ENCODE measurements around the gene ACOT8.
A peak's percentile ranks its signal among the peaks of the same experiment; 100 is the strongest.
"Not testable (repeated sequence)": the region's sequence is repeated elsewhere in the genome, so short reads cannot be mapped to it uniquely, and the experiment has no call there.

Gene ACOT8

DNA sequence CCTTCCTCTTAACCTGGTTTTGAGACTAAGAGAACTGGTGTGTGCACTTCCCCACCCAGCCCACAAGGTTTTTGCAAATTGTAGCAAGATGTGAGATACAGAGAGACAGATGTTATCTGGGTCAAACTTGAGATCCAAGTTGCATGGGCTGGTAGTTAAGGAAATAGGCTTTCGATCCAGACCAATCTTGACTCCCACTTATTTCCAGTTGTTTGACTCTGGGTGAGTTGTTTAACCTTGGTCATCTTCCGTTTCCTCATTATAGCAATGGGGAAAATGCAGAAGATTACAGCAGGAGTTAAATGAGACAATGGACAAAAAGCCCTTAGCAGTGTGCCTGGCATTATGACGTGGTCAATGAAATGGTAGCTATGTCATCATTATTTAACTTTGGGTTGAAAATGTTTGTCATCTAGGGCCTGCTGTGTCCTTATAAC, 21.8 kb downstream of the ACOT8 start:
- intact Hi-C loops (cut with micrococcal nuclease): no loop called here
- Mint-ChIP-seq H3K36me3 (ENCODE audit: low read depth) (peaks cover 11% of the 10 kb centered on the region), H3K27me3 (peaks cover 1% of the 10 kb centered on the region), H3K27ac (peak overlapping the region; percentile 17), H3K4me3 (no peak overlapping the region), H3K4me1 (ENCODE audit: low read depth) (peaks cover 44% of the 10 kb centered on the region), H3K9me3 (no peaks in the 10 kb centered on the region)

DNA sequence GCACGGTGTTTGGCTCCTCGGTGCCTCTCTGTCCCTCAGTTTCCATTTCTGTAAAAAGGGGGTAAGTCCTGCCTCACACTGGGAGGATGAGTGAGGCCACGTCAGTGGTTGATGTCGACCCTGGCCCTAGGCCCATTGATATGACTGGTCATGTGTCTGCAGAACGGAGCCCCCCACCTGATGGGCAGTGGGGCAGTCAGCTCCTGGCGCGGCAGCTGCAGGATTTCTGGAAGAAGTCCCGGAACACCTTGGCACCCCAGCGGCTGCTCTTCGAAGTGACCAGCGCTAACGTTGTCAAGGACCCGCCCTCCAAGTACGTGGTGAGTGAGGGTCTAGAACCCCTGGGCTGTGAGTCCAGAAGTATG, 22.4 kb downstream of the ACOT8 start:
- no peaks in the 10 kb centered on the region for H3K9me3 Mint-ChIP-seq
- H3K36me3 Mint-ChIP-seq (ENCODE audit: low read depth): peaks cover 6% of the 10 kb centered on the region
- no peak overlapping the region for H3K27ac Mint-ChIP-seq
- H3K4me3 Mint-ChIP-seq: peak overlapping the region; percentile 77
- peaks cover 47% of the 10 kb centered on the region for H3K4me1 Mint-ChIP-seq (ENCODE audit: low read depth)
- peaks cover 1% of the 10 kb centered on the region for H3K27me3 Mint-ChIP-seq
- intact Hi-C loops (cut with micrococcal nuclease): no loop called here

DNA sequence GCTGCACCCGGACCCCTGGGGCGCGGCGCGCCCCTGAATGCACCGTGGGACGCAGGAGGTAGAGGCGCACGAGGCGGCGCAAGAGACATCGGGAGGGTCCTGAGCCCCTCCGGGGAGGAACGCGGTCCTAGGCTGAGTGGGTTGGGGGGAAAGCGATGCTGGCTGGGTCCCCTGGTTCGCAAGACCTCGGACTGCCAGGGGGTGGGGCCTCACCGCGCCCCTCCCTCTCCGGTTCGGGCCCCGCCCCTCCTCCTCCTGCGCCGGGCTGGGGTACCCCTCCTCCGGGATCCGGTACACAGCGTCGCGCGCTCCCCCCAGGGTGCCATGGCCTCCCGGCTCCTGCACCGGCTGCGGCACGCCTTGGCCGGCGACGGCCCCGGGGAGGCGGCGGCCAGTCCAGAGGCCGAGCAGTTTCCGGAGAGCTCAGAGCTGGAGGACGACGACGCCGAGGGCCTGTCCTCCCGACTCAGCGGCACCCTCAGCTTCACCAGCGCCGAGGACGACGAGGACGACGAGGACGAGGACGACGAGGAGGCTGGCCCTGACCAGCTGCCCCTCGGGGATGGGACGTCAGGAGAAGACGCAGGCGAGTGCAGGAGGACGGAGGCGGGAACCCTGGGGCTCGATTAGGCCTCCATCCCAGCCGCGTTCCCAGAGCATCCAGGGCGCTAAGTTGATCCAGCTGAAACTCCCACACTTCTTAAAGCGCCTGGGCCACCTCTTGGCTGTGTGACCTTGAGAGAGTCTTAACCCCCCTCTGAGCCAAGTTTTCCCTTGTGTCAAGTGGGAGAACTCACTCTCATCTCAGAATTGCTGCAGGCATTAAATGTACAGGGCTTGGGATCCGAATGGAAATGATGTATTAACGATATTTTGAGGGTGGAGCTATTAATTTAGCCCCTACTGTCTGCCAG, 23.1 kb downstream of the ACOT8 start:
- peak overlapping the region; percentile 77 for H3K4me3 Mint-ChIP-seq
- H3K27me3 Mint-ChIP-seq: peaks cover 1% of the 10 kb centered on the region
- H3K27ac Mint-ChIP-seq: peak overlapping the region; percentile 84
- H3K9me3 Mint-ChIP-seq: no peaks in the 10 kb centered on the region
- peaks cover 6% of the 10 kb centered on the region for H3K36me3 Mint-ChIP-seq (ENCODE audit: low read depth)
- peaks cover 47% of the 10 kb centered on the region for H3K4me1 Mint-ChIP-seq (ENCODE audit: low read depth)
- intact Hi-C loops (cut with micrococcal nuclease): no loop called here

DNA sequence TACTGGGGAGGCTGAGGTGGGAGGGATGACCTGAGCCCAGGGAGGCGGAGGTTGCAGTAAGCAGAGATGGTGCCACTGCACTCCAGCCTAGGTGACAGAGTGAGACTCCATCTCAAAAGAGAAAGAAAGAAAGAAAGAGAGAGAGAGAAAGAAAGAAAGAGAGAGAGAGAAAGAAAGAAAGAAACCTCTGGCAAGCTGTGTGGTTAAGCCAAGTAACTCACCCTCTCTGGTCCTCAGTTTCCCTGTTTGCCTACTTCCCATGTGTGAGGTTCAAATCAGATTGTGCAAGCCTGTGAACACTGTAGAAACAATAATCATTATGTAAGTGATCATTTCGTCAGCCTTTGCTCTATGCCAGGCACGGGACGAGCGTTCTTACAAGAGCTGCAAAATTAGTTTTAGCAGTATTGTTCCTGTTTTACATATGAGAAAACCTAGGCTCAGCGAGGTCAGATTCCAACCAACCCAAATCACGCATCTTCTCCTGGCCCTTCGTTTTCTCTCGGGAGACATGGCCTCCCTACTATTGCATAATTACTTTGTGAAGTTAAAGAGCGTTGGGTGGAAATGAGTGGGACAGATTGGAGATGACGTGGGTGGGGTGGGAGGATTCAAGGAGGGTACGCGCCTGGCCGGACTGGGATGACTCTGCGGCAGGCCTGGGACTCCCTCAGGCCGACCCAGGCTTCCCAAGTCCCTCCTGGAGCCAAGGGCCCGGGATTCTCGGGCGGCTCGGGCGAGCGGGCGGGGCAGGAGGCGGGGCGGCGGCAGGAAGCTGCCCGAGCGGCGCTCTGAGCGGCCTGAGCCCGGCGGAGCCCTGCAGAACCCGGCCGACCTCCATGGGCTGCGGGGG, 23.9 kb downstream of the ACOT8 start, which contains the start of gene SNX21:
Gene SNX21 (plus strand): TSS at position 770 of the 853 bp plus-strand sequence. CDS start 121 bp downstream, outside the sequence.
- intact Hi-C loops (cut with micrococcal nuclease): no loop called here
- Mint-ChIP-seq H3K27ac (peak within 1 kb of the TSS; percentile 84), H3K27me3 (peaks cover 3% of the 10 kb centered on the region), H3K4me1 (ENCODE audit: low read depth) (peaks cover 47% of the 10 kb centered on the region), H3K36me3 (ENCODE audit: low read depth) (no peaks in the 10 kb centered on the region), H3K4me3 (peak within 1 kb of the TSS; percentile 77), H3K9me3 (no peaks in the 10 kb centered on the region)

DNA sequence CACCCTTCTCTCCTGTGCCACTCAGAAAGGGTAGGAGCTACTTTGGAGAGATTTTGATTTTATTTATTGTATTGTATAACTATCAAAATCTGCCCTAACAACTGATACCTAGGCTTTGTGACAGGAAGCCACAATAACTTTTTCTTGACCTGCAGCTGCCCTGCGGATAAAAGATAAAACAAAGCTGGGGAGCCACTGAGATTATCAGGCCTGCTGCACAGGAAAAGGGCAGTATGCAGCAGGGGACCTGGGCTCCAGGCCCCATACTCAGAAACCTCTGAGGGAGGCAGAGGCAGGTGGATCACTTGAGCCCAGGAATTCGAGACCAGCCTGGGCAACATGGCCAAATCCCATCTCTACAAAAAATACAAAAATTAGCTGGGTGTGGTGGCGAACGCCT, 24.6 kb downstream of the ACOT8 start:
- H3K27me3 Mint-ChIP-seq: peaks cover 4% of the 10 kb centered on the region
- intact Hi-C loops (cut with micrococcal nuclease): no loop called here
- H3K27ac Mint-ChIP-seq: peak overlapping the region; percentile 84
- no peaks in the 10 kb centered on the region for H3K36me3 Mint-ChIP-seq (ENCODE audit: low read depth)
- H3K4me1 Mint-ChIP-seq (ENCODE audit: low read depth): peaks cover 47% of the 10 kb centered on the region
- peak overlapping the region; percentile 77 for H3K4me3 Mint-ChIP-seq
- no peaks in the 10 kb centered on the region for H3K9me3 Mint-ChIP-seq

DNA sequence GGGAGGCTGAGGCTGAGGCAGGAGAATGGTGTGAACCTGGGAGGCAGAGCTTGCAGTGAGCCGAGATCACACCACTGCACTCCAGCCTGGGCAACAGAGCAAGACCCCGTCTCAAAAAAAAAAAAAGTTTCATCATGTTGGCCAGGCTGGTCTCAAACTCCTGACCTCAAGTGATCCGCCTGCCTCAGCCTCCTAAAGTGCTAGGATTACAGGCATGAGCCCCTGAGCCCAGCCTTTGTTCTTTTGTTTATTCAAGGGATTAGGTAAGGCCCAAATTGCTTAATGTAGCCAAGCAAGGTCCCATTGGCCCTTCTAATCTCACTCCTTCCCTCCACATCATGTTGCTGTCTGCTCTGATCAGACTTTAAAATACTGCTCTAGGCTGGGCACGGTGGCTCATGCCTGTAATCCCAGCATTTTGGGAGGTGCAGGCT, 27.5 kb downstream of the ACOT8 start:
- H3K27ac Mint-ChIP-seq; H3K4me3 Mint-ChIP-seq; intact Hi-C loops (cut with micrococcal nuclease); H3K36me3 Mint-ChIP-seq (ENCODE audit: low read depth); H3K9me3 Mint-ChIP-seq: not testable (repeated sequence)
- Mint-ChIP-seq H3K27me3 (peaks cover 11% of the 10 kb centered on the region), H3K4me1 (ENCODE audit: low read depth) (peaks cover 28% of the 10 kb centered on the region)

DNA sequence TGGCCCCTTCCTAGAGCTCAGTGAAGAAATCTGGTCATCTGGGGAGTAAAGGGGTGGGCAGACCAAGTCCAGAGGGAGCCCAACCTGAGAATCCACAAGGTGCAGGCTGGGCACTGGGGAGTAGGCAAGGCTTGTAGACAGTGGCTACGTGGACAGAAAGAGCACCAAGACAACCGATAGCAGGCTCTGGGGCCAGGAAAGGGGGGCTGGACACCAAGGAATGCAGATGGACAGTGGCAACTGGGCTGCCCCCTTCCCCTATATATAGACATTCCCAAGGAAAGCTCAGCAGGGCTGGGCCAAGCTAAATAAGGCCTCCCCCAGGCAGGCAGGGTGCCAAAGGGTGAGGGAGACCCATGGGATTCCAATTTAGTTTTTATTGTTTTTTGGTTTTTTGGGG, 28.6 kb downstream of the ACOT8 start:
- H3K4me1 Mint-ChIP-seq (ENCODE audit: low read depth): peaks cover 30% of the 10 kb centered on the region
- H3K9me3 Mint-ChIP-seq: no peaks in the 10 kb centered on the region
- H3K36me3 Mint-ChIP-seq (ENCODE audit: low read depth): no peaks in the 10 kb centered on the region
- intact Hi-C loops (cut with micrococcal nuclease): no loop called here
- peaks cover 22% of the 10 kb centered on the region for H3K27me3 Mint-ChIP-seq
- H3K4me3 Mint-ChIP-seq: no peak overlapping the region
- H3K27ac Mint-ChIP-seq: no peak overlapping the region

DNA sequence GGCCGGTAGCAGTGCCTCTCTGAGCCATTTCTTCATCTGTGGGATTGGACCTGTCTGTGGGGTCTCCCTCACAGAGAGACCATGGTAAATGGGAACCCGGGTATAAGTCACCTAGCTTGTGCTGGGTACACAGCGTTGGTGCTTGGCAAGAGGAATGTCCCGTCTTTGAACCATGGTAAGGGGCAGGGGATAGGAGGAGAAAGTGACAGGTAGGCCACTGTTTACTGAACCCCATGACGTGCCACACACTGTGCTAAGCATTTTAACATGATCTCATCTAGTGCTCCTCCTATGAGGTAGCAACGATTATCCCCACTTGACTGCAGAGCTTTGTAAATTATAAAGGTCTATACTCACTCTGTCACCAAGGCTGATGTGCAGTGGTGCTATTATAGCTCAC, 29.5 kb downstream of the ACOT8 start:
- H3K27me3 Mint-ChIP-seq: peaks cover 30% of the 10 kb centered on the region
- intact Hi-C loops (cut with micrococcal nuclease): no loop called here
- H3K27ac Mint-ChIP-seq: no peak overlapping the region
- no peak overlapping the region for H3K4me3 Mint-ChIP-seq
- no peaks in the 10 kb centered on the region for H3K9me3 Mint-ChIP-seq
- peaks cover 27% of the 10 kb centered on the region for H3K4me1 Mint-ChIP-seq (ENCODE audit: low read depth)
- H3K36me3 Mint-ChIP-seq (ENCODE audit: low read depth): no peaks in the 10 kb centered on the region

DNA sequence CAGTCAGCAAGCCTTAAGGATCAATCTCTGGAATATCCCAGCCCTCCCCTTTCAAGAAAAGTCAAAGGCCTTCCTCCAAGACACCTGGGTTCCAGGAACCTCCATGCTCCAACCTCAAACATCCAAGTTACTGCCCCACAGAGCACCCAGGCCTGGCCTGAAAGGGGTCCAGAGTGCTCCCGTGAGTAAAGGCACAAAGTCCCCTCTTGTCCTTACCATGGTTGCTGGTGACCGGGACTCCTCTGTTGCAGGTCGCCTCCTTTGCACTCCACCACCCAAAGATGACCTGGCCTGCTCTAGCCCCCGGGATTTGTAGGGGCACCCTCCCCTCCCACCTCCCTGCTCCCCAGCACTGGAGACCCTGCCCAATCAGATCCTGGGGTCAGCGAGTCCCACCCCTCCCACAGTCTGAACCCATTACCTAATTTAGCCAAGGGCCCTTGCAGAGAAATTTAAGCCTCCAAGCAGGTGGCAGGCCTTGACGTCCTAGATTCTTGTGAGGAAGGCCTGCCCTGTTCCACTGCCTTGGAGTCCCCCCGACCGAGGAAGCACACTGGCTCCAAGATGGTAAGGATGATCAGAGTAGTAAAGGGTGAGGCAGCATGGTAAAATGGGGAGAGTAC, 30.1 kb downstream of the ACOT8 start, which contains the start of gene TNNC2:
Gene TNNC2 (minus strand): TSS at position 283 of the 623 bp plus-strand sequence. CDS start 64 bp downstream, at position 219.
- Mint-ChIP-seq H3K27me3 (peaks cover 35% of the 10 kb centered on the region), H3K4me1 (ENCODE audit: low read depth) (peaks cover 32% of the 10 kb centered on the region), H3K9me3 (no peaks in the 10 kb centered on the region), H3K36me3 (ENCODE audit: low read depth) (no peaks in the 10 kb centered on the region), H3K4me3 (no peak within 1 kb of the TSS), H3K27ac (peak within 1 kb of the TSS; percentile 22)
- intact Hi-C loops (cut with micrococcal nuclease): no loop called here

DNA sequence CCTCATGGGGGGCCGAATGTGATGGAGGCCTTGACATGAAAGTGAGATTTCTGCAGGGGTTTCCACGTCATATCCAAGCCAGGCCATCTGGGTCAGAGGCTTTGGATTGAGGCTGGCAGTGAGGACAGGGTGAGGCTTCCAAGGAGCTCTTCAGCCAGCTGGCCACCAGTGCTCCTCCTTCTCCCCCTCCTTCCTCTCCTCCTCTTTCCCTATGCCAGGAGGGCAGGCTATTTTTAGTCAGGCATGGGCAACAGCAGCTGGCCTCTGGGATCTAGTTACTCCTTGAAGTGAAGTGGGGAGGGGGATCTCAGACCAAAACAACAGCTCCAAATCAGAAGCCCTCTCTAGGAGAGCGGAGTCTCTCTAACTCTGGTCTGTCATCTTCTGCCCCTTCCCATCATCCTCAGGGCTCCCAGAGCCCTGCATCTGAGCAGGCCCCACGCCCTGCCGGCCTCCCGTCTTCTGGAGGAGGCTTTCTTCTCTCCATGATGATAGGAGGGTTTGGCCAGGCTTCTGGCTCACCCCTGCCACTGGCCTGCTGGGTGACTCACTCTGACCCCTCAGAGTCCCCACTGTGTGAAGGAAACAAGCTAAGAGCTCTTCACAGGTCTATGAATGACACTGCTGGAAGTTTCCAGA, 30.7 kb downstream of the ACOT8 start:
- intact Hi-C loops (cut with micrococcal nuclease): no loop called here
- Mint-ChIP-seq H3K27ac (peak overlapping the region; percentile 22), H3K36me3 (ENCODE audit: low read depth) (no peaks in the 10 kb centered on the region), H3K4me3 (no peak overlapping the region), H3K9me3 (no peaks in the 10 kb centered on the region), H3K4me1 (ENCODE audit: low read depth) (peaks cover 28% of the 10 kb centered on the region), H3K27me3 (peaks cover 39% of the 10 kb centered on the region)

DNA sequence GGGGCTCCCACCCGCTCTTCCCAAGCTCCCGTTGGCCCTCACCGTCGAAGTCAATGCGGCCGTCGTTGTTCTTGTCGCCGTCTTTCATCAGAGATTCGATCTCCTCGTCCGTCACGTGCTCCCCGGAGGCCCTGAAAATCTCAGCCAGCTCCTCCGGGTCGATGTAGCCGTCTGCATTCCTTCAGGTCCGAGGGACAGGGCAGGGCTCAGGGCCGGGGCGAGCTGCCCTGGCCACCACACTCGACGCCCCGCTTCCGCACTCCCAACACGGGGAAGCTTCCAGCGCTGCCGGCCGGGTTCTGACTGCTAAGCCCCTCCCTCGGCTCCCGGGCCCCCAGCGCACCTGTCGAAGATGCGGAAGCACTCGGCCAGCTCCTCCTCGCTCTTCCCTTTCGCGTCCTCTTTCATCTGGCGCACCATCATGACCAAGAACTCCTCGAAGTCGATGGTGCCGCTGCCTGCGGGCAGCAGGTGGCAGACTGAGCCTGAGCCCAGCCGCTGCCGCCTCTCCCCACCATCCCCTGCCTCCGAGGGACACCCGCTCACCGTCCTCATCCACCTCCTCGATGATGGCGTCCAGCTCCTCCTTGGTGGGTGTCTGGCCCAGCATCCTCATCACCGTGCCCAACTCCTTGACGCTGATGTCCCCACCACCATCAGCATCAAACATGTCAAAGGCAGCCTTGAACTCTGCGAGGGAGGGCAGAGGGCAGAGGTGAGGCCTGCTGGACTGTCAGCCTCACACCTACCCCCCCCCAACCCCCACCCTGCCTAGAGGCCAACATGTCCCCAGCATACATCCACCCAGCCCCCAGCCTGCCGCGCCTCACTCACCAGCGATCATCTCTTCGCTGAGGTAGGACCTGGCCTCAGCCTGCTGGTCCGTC, 33.0 kb downstream of the ACOT8 start:
- Mint-ChIP-seq H3K27ac (peak overlapping the region; percentile 8), H3K27me3 (peaks cover 39% of the 10 kb centered on the region), H3K36me3 (ENCODE audit: low read depth) (no peaks in the 10 kb centered on the region), H3K9me3 (no peaks in the 10 kb centered on the region), H3K4me1 (ENCODE audit: low read depth) (peaks cover 28% of the 10 kb centered on the region), H3K4me3 (peak overlapping the region; percentile 64)
- intact Hi-C loops (cut with micrococcal nuclease): loop anchor here (1.0 kb wide), 1 partner anchor 139 kb away; no protein-coding TSS in a partner anchor

DNA sequence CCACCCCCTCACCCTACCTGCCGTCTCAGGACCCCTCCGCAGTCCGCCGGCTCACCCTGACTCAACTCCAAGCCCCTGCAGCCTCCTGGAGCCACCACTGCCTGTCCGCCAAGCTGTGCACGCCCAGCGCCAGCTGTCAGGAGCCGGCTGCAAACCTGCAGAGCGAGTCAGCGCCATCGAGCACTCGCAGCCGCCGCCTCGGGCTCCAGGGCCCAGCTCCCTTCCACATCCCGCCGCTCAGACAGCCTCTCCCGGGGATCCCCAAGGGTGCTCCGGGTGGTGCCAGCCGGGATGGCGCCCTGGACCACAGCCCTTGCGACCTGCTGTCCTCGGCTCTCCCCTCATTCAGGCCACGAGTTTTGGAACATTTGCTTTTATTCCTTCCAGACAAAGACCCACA, 34.3 kb downstream of the ACOT8 start:
- peaks cover 28% of the 10 kb centered on the region for H3K4me1 Mint-ChIP-seq (ENCODE audit: low read depth)
- intact Hi-C loops (cut with micrococcal nuclease): no loop called here
- H3K36me3 Mint-ChIP-seq (ENCODE audit: low read depth): no peaks in the 10 kb centered on the region
- H3K27me3 Mint-ChIP-seq: peaks cover 36% of the 10 kb centered on the region
- no peak overlapping the region for H3K4me3 Mint-ChIP-seq
- no peaks in the 10 kb centered on the region for H3K9me3 Mint-ChIP-seq
- no peak overlapping the region for H3K27ac Mint-ChIP-seq
